ENCODE measurements around the gene GALM.
"Not testable (repeated sequence)": the region's sequence is repeated elsewhere in the genome, so short reads cannot be mapped to it uniquely, and the experiment has no call there.

The GALM gene

GRCh38 chr2:38665854-38666555 lies at the start of gene GALM:
Gene GALM (plus strand): TSS chr2:38666114. CDS start chr2:38666162, 48 bp downstream.
- DNase-seq, result no peak

- no peak for DNase-seq
These were observed 48.6 kb upstream of the GALM start for GRCh38 chr2:38617301-38617700.

GRCh38 chr2:38619458-38620164 lies 46.3 kb upstream of the GALM start:
- DNase-seq, result no peak

- peak; percentile 55 for DNase-seq
These were observed 45.5 kb upstream of the GALM start for GRCh38 chr2:38620282-38620977.

- no peak for DNase-seq
These were observed 44.9 kb upstream of the GALM start for GRCh38 chr2:38621018-38621417.

GRCh38 chr2:38622210-38622609 lies 43.7 kb upstream of the GALM start:
- no peak for DNase-seq

- DNase-seq, result no peak
These were observed 39.4 kb upstream of the GALM start for GRCh38 chr2:38626326-38627035.

GRCh38 chr2:38627391-38627790 lies 38.5 kb upstream of the GALM start:
- no peak for DNase-seq

GRCh38 chr2:38629684-38630083 lies 36.2 kb upstream of the GALM start:
- no peak for DNase-seq

- DNase-seq, result no peak
These were observed 33.9 kb upstream of the GALM start for GRCh38 chr2:38631976-38632375.

GRCh38 chr2:38632980-38633379 lies 32.9 kb upstream of the GALM start:
- no peak for DNase-seq

GRCh38 chr2:38633895-38634294 lies 32.0 kb upstream of the GALM start:
- no peak for DNase-seq

- DNase-seq, result no peak
These were observed 31.2 kb upstream of the GALM start for GRCh38 chr2:38634684-38635083.

GRCh38 chr2:38635139-38635538 lies 30.8 kb upstream of the GALM start:
- DNase-seq, result no peak

GRCh38 chr2:38636069-38636468 lies 29.8 kb upstream of the GALM start:
- no peak for DNase-seq

- not testable (repeated sequence) for DNase-seq
These were observed 23.4 kb upstream of the GALM start for GRCh38 chr2:38642373-38643017.

GRCh38 chr2:38643021-38643671 lies 22.8 kb upstream of the GALM start:
- DNase-seq, result no peak

GRCh38 chr2:38643683-38644511 lies 22.0 kb upstream of the GALM start:
- DNase-seq, result not testable (repeated sequence)

GRCh38 chr2:38648107-38648761 lies 17.7 kb upstream of the GALM start:
- no peak for DNase-seq

GRCh38 chr2:38649176-38649728 lies 16.7 kb upstream of the GALM start:
- no peak for DNase-seq

Measured in NCI-H345 (cell line).